Measurements from ENCODE around the gene DAB2.

GRCh38 chr5:39450487-39450886 lies 25.7 kb upstream of the DAB2 start:
- TF ChIP-seq POLR2A (IDR thresholded peaks at IDR 0.05) (no peak), CTCF (IDR thresholded peaks at IDR 0.05) (no peak)

All from lower leg skin (tissue), 3 donors.